IMR-90 (cell line): ENCODE measurements around the gene DNAH17. TPM values are rescaled to one million over a fixed set of nuclear protein-coding genes. Genes with fewer than 3 reads are reported as not detected.

Experiments used
- ATAC-seq: fragments of 200-7000 bp; cut with Tn5 transposase; 2 replicates; pipeline ENCODE4 v1.9.1; 2020; ENCODE audit warnings: low read depth, mild to moderate bottlenecking, moderate library complexity
- BruUV-seq: library from RNA; stranded (reverse); fragments of 400-500 nt; replicated peaks from 2 replicates; lab custom pipeline; 2021; lab: Mats Ljungman, UMichigan
- CTCF ChIA-PET: fragments of 300-600 bp; formaldehyde crosslinking; extraction: SDS; loops from one replicate; lab custom pipeline; 2021; ENCODE audit warnings: antibody characterized with exemption; lab: Yijun Ruan, JAX
- POLR2A ChIA-PET: fragments of 300-600 bp; sonication (Branson Sonifier 250); formaldehyde crosslinking; loops from one replicate; lab custom pipeline; 2022; ENCODE audit warnings: antibody characterized with exemption; ENCODE audit not compliant: unreplicated experiment; lab: Charles Lee
- DNase-seq: peaks from one replicate; pipeline ENCODE4 v3.0.0; 2013
- H2AFZ ChIP-seq: replicated peaks from 2 replicates; pipeline ENCODE3; 2013; ENCODE audit warnings: low read length, mild to moderate bottlenecking; ENCODE audit not compliant: poor library complexity
- H2AK5ac ChIP-seq: 2 replicates; pipeline ENCODE4 v1.6.1; 2013; ENCODE audit warnings: low read depth, low read length, inconsistent platforms
- H2AK9ac ChIP-seq: replicated peaks from 2 replicates; pipeline ENCODE3; 2013; ENCODE audit warnings: mild to moderate bottlenecking, low read depth, low read length, moderate library complexity; ENCODE audit not compliant: poor library complexity
- H2BK120ac ChIP-seq: 2 replicates; pipeline ENCODE4 v1.6.1; 2013; ENCODE audit warnings: low read depth, low read length, inconsistent platforms
- H2BK15ac ChIP-seq: 3 replicates; pipeline ENCODE4 v1.6.1; 2013; ENCODE audit warnings: low read depth, low read length, inconsistent platforms
- H2BK20ac ChIP-seq: 2 replicates; pipeline ENCODE4 v1.6.1; 2013; ENCODE audit warnings: low read depth, mild to moderate bottlenecking, inconsistent platforms, low read length, moderate library complexity
- H2BK5ac ChIP-seq: 2 replicates; pipeline ENCODE4 v1.6.1; 2013; ENCODE audit warnings: mild to moderate bottlenecking, low read depth, low read length, inconsistent platforms; ENCODE audit not compliant: poor library complexity, severe bottlenecking
- H3K14ac ChIP-seq: replicated peaks from 2 replicates; pipeline ENCODE4 v1.6.1; 2013; ENCODE audit warnings: low read depth, low read length, inconsistent platforms
- H3K18ac ChIP-seq: 2 replicates; pipeline ENCODE4 v1.6.1; 2013; ENCODE audit warnings: low read depth, low read length, control low read depth
- H3K23ac ChIP-seq: 2 replicates; pipeline ENCODE4 v1.6.1; 2013; ENCODE audit warnings: low read depth, low read length, inconsistent platforms
- H3K27ac ChIP-seq: 2 replicates; pipeline ENCODE4 v1.5.1; 2013; ENCODE audit warnings: mild to moderate bottlenecking, control low read depth, low read length; ENCODE audit not compliant: insufficient read depth
- H3K27me3 ChIP-seq: 2 replicates; pipeline ENCODE4 v1.6.1; 2013; ENCODE audit warnings: low read length; ENCODE audit not compliant: control insufficient read depth, insufficient read depth
- H3K36me3 ChIP-seq: 2 replicates; pipeline ENCODE4 v1.6.1; 2013; ENCODE audit warnings: low read length, mixed read lengths; ENCODE audit not compliant: control insufficient read depth, insufficient read depth
- H3K4ac ChIP-seq: 2 replicates; pipeline ENCODE4 v1.6.1; 2013; ENCODE audit warnings: low read depth, low read length, inconsistent platforms
- H3K4me1 ChIP-seq: 2 replicates; pipeline ENCODE4 v1.6.1; 2013; ENCODE audit warnings: low read length, mixed read lengths; ENCODE audit not compliant: control insufficient read depth, insufficient read depth
- H3K4me2 ChIP-seq: 2 replicates; pipeline ENCODE4 v1.6.1; 2013; ENCODE audit warnings: low read depth, mild to moderate bottlenecking, control low read depth, low read length, moderate library complexity
- H3K4me3 ChIP-seq: 2 replicates; pipeline ENCODE4 v1.5.1; 2013; ENCODE audit warnings: low read depth, mild to moderate bottlenecking, control low read depth, low read length, moderate library complexity; ENCODE audit not compliant: insufficient read depth
- H3K56ac ChIP-seq: 2 replicates; pipeline ENCODE4 v1.6.1; 2013; ENCODE audit warnings: low read length, inconsistent platforms; ENCODE audit not compliant: insufficient read depth; ENCODE audit errors: extremely low read depth
- H3K79me1 ChIP-seq, 2 experiments: 2 replicates each; pipeline ENCODE4 v1.6.1; 2013; ENCODE audit warnings: low read length in 2 of 2, inconsistent platforms in 1 of 2, low read depth in 1 of 2
- H3K9ac ChIP-seq: 2 replicates; pipeline ENCODE4 v1.6.1; 2013; ENCODE audit warnings: low read depth, low read length, control low read depth
- H3K9me1 ChIP-seq: 2 replicates; pipeline ENCODE4 v1.6.1; 2013; ENCODE audit warnings: low read length, inconsistent platforms; ENCODE audit not compliant: insufficient read depth
- H3K9me3 ChIP-seq: 2 replicates; pipeline ENCODE4 v1.6.1; 2013; ENCODE audit warnings: low read length; ENCODE audit not compliant: control insufficient read depth, insufficient read depth
- H4K20me1 ChIP-seq: 2 replicates; pipeline ENCODE4 v1.6.1; 2013; ENCODE audit warnings: low read length, inconsistent platforms; ENCODE audit not compliant: insufficient read depth
- H4K5ac ChIP-seq: 2 replicates; pipeline ENCODE4 v1.6.1; 2013; ENCODE audit warnings: mild to moderate bottlenecking, low read depth, low read length, control low read depth
- H4K8ac ChIP-seq, 2 experiments: 2 replicates each; pipeline ENCODE4 v1.6.1; 2013; ENCODE audit warnings: low read depth in 2 of 2, low read length in 2 of 2, control low read depth in 1 of 2, inconsistent platforms in 1 of 2
- H4K91ac ChIP-seq: 2 replicates; pipeline ENCODE4 v1.6.1; 2013; ENCODE audit warnings: low read depth, low read length, inconsistent platforms; ENCODE audit not compliant: insufficient read depth
- BHLHE40 ChIP-seq: fragments of 150-350 bp; IDR thresholded peaks from 2 replicates; pipeline ENCODE4 v1.6.1; 2016; ENCODE audit warnings: mild to moderate bottlenecking, low read depth, low read length
- MXI1 ChIP-seq: IDR thresholded peaks from 2 replicates; pipeline ENCODE4 v1.6.1; 2012; ENCODE audit warnings: low read depth, mild to moderate bottlenecking, low read length, moderate library complexity, borderline replicate concordance
- NFE2L2 ChIP-seq: fragments of 150-350 bp; IDR thresholded peaks from 2 replicates; pipeline ENCODE4 v1.6.1; 2016; ENCODE audit warnings: low read depth, mild to moderate bottlenecking, low read length
- POLR2A ChIP-seq: IDR thresholded peaks from 2 replicates; pipeline ENCODE4 v1.6.1; 2012; ENCODE audit warnings: mild to moderate bottlenecking, low read depth, low read length
- RAD21 ChIP-seq: IDR thresholded peaks from 2 replicates; pipeline ENCODE4 v1.6.1; 2012; ENCODE audit warnings: low read length, improper control_type of control experiment
- RCOR1 ChIP-seq: IDR thresholded peaks from 2 replicates; pipeline ENCODE4 v1.6.1; 2012; ENCODE audit warnings: mild to moderate bottlenecking, low read length, improper control_type of control experiment; ENCODE audit not compliant: insufficient replicate concordance
- RFX5 ChIP-seq: IDR thresholded peaks from 2 replicates; pipeline ENCODE4 v1.8.0; 2012; ENCODE audit warnings: low read depth, mild to moderate bottlenecking, low read length, moderate library complexity
- SMC3 ChIP-seq: fragments of 150-350 bp; IDR thresholded peaks from 2 replicates; pipeline ENCODE4 v1.6.1; 2016; ENCODE audit warnings: low read depth, mild to moderate bottlenecking, antibody characterized with exemption, low read length, moderate library complexity
- WGBS, 2 experiments: methylation state at CpG; one replicate each; pipeline versions ENCODE4 v1.1.5 to v1.1.7; 2013; ENCODE audit warnings: missing lambda C conversion rate in 2 of 2; ENCODE audit not compliant: insufficient read length in 1 of 2; ENCODE audit errors: extremely low coverage in 2 of 2; 5-methylcytosine and 5-hydroxymethylcytosine counted together
- dilution Hi-C: fragments of 300-500 bp; cut with HindIII; formaldehyde crosslinking; loops from one replicate; pipeline ENCODE4 v1.14.3; 2018; ENCODE audit warnings: low sequenced_read_pairs; ENCODE audit not compliant: unreplicated experiment
- in situ Hi-C: fragments of 300-500 bp; cut with MboI; formaldehyde crosslinking; loops from 3 replicates; pipeline ENCODE4 v1.14.3; 2019; ENCODE audit warnings: low sequenced_read_pairs, inconsistent platforms, mixed read lengths
- intact Hi-C: fragments of 100-400 bp; cut with micrococcal nuclease; formaldehyde crosslinking; loops from 2 replicates; pipeline ENCODE4 v1.10.0; 2022
- polyA plus RNA-seq, 3 experiments: library from polyadenylated mRNA; depleted of rRNA; stranded (reverse); fragments of >200 nt; gene quantifications; 2 replicates each; pipeline ENCODE4 v1.2.3, GENCODE V29; 2012; ENCODE audit warnings: low replicate concordance in 1 of 3
- total RNA-seq: library from RNA; depleted of rRNA; stranded (reverse); fragments of >200 nt; gene quantifications from 2 replicates; pipeline ENCODE4 v1.2.3, GENCODE V29; 2012
- TF ChIP-seq, protein P1 (sequence below): fragments of 150-350 bp; IDR thresholded peaks from 2 replicates; pipeline ENCODE4 v1.6.1; 2016; ENCODE audit warnings: low read depth, mild to moderate bottlenecking, low read length, moderate library complexity, borderline replicate concordance

Gene DNAH17
- total and polyA plus RNA-seq, 2 of the 4 experiments (the other 2 are of a cell fraction), result not detected

DNA sequence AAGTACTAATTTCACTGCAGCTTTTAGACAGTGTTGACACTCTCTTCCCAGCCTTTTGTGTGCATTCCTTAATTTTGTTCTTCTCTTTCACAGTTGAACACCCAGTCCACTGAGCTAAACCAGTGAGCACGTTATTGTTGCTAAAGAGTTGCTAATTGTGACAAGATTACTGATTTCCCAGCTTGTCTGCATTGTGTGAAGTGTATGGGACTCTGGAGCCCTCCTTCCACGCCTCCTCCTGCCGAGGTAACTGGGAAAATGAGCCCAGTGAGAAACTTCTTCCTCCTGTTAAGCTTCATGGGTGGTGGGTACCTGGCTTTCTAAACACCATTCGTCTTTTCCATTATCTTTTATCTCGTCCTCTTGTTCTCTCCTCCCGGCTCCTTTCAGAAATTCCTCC, 29.8 kb upstream of the DNAH17 start:
- H3K27me3 ChIP-seq, result peaks cover 11% of the 10 kb centered on the region
- H2AK9ac ChIP-seq, result no peak overlapping the region
- no peak overlapping the region for H3K4me2 ChIP-seq
- dilution Hi-C loops (no loop called here), intact Hi-C loops (loop anchor here (10.0 kb wide), 1 partner anchor 1922 kb away; no protein-coding TSS in a partner anchor), in situ Hi-C loops (no loop called here)
- no peak overlapping the region for H2AFZ ChIP-seq
- H3K36me3 ChIP-seq, result no peaks in the 10 kb centered on the region
- H3K23ac ChIP-seq, result no peak overlapping the region
- no peak overlapping the region for H3K56ac ChIP-seq
- no peak overlapping the region for H3K4me3 ChIP-seq
- CTCF ChIA-PET, result no interaction called here
- H2BK20ac ChIP-seq, result no peak overlapping the region
- no peak overlapping the region for H4K91ac ChIP-seq
- no peaks in the 10 kb centered on the region for H4K20me1 ChIP-seq
- no peak overlapping the region for H3K18ac ChIP-seq
- no peak overlapping the region for H4K5ac ChIP-seq
- H3K27ac ChIP-seq, result no peak overlapping the region
- H2AK5ac ChIP-seq, result no peak overlapping the region
- H2BK5ac ChIP-seq, result no peak overlapping the region
- no peak for DNase-seq
- no TSS peak for BruUV-seq
- H3K9ac ChIP-seq, result no peak overlapping the region
- H2BK120ac ChIP-seq, result no peak overlapping the region
- ATAC-seq, result no peak
- peaks cover 4% of the 10 kb centered on the region; the same call in 1 of the 2 replicates for H3K4me1 ChIP-seq
- H4K8ac ChIP-seq, result no peak overlapping the region
- H3K79me1 ChIP-seq, result no peaks in the 10 kb centered on the region
- no peak overlapping the region for H3K14ac ChIP-seq
- no peaks in the 10 kb centered on the region for H3K9me3 ChIP-seq
- 0 out of 2 replicates have a peak, but pooled peaks cover 7% of the 10 kb centered on the region for H3K9me1 ChIP-seq
- TF ChIP-seq RFX5 (no peak), SMC3 (no peak), NFE2L2 (no peak), MXI1 (no peak), RCOR1 (no peak), POLR2A (no peak), RAD21 (no peak), BHLHE40 (no peak)
- TF ChIP-seq, protein P1, sequence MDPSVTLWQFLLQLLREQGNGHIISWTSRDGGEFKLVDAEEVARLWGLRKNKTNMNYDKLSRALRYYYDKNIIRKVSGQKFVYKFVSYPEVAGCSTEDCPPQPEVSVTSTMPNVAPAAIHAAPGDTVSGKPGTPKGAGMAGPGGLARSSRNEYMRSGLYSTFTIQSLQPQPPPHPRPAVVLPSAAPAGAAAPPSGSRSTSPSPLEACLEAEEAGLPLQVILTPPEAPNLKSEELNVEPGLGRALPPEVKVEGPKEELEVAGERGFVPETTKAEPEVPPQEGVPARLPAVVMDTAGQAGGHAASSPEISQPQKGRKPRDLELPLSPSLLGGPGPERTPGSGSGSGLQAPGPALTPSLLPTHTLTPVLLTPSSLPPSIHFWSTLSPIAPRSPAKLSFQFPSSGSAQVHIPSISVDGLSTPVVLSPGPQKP, result no peak
- WGBS, 2 experiments, result no CpG with 5 or more reads among the region's 6 CpGs
- POLR2A ChIA-PET, result no interaction called here
- H3K4ac ChIP-seq, result no peak overlapping the region
- H2BK15ac ChIP-seq, result no peak overlapping the region
